ENCODE measurements around the gene IL10RA.
"Not testable (repeated sequence)": the region's sequence is repeated elsewhere in the genome, so short reads cannot be mapped to it uniquely, and the experiment has no call there.

The IL10RA gene

GRCh38 chr11:117993988-117994745 is 8.0 kb downstream of the IL10RA start:
- no peak for DNase-seq

DNA sequence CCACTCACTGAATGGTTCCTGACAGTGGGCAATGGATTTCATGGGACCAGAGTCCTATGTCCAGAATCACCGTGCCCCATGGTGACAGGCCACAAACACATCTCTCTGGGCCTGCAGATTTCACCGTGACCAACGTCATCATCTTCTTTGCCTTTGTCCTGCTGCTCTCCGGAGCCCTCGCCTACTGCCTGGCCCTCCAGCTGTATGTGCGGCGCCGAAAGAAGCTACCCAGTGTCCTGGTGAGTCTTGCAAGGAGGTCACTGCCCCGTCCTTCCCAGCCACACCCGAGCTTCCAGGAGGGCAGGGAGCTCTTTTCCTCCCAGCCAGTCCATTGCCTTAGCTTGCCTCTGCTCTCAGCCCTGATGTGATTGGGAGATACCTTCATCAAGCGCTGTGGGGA is 9.3 kb downstream of the IL10RA start:
- DNase-seq: no peak

- no peak for DNase-seq
These were observed 9.9 kb downstream of the IL10RA start for GRCh38 chr11:117996058-117996457.

DNA sequence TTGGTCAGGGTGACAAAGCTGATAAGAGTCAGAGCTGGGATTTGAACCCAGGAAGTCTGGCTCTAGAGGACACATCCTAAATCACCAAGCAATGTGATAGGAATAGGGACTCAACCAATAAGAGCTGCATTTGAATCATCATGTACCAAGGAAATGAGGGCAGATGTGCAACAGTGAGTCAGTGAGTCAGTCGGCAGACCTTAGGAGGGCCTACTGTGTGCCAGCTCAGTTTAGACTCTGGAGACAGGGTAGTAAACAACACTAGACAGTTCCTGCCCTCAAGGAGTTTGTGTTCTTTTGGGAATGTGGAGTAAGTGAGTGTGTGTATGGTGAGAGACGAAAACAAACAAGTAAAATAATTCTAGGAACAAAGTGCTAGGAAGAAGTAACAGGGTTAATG is 11.2 kb downstream of the IL10RA start:
- no peak for DNase-seq

GRCh38 chr11:117997823-117998579 is 11.8 kb downstream of the IL10RA start:
- no peak for DNase-seq

DNA sequence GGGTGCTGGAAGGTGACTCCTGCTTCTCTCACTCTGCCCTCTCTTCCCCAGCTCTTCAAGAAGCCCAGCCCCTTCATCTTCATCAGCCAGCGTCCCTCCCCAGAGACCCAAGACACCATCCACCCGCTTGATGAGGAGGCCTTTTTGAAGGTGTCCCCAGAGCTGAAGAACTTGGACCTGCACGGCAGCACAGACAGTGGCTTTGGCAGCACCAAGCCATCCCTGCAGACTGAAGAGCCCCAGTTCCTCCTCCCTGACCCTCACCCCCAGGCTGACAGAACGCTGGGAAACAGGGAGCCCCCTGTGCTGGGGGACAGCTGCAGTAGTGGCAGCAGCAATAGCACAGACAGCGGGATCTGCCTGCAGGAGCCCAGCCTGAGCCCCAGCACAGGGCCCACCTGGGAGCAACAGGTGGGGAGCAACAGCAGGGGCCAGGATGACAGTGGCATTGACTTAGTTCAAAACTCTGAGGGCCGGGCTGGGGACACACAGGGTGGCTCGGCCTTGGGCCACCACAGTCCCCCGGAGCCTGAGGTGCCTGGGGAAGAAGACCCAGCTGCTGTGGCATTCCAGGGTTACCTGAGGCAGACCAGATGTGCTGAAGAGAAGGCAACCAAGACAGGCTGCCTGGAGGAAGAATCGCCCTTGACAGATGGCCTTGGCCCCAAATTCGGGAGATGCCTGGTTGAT is 12.6 kb downstream of the IL10RA start:
- DNase-seq: no peak

DNA sequence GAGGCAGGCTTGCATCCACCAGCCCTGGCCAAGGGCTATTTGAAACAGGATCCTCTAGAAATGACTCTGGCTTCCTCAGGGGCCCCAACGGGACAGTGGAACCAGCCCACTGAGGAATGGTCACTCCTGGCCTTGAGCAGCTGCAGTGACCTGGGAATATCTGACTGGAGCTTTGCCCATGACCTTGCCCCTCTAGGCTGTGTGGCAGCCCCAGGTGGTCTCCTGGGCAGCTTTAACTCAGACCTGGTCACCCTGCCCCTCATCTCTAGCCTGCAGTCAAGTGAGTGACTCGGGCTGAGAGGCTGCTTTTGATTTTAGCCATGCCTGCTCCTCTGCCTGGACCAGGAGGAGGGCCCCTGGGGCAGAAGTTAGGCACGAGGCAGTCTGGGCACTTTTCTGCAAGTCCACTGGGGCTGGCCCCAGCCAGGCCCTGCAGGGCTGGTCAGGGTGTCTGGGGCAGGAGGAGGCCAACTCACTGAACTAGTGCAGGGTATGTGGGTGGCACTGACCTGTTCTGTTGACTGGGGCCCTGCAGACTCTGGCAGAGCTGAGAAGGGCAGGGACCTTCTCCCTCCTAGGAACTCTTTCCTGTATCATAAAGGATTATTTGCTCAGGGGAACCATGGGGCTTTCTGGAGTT is 13.3 kb downstream of the IL10RA start:
- DNase-seq: no peak

GRCh38 chr11:118000067-118000849 is 14.1 kb downstream of the IL10RA start:
- no peak for DNase-seq

- DNase-seq: no peak
These were observed 14.6 kb downstream of the IL10RA start for GRCh38 chr11:118000850-118001228.

DNA sequence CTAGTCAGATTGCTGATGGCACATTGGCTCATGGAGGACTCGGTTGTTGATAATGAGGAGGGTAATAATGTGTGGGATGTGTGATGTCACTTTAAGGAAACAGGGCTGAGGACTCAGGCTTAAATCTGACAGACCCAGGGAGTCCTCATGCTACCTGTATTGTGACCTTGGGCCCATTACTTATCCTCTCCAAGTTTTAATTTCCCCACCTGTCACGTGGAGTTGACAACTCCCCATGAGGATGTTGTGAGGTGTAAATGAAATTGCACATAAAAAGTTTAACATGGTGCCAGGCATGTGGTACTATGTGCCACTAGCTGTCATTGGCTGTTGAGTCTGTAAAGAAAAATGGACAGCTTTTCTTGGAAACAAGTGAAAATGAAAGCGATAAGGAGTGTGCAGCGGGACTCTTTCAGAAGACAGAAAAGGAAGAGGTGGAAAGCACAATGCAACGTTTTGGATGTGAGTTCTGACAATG is 15.3 kb downstream of the IL10RA start:
- no peak for DNase-seq

DNA sequence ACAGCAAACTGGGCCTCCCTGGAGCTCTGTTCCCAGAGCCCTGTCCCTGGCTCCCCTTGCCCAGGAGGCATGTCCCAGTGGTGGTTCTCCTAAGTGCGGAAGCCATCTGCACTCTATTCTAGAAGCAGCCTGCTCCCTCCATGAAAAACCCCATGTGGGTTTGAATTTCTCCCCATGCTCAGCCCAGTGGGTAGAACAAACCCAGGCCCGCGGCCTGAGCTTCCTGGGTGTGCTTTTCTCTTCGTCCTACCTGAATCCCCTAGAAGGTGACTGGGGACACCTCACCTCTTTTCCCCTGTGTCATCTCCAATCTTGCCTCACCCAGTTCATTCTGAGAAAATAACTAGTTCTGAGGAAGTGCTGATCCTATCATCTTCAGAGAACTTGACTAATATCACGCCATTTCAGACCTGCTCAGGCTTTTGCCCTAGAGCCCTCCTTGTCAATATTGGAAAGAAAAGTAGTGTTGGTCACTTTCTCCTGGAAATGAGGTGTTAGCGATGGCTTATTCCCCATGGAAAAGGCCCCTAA is 15.9 kb downstream of the IL10RA start:
- no peak for DNase-seq

GRCh38 chr11:118002541-118003423 is 16.6 kb downstream of the IL10RA start:
- no peak for DNase-seq

GRCh38 chr11:118003456-118003855 is 17.3 kb downstream of the IL10RA start:
- no peak for DNase-seq

- DNase-seq: no peak
These were observed 18.5 kb downstream of the IL10RA start for GRCh38 chr11:118004543-118005223.

- no peak for DNase-seq
These were observed 19.3 kb downstream of the IL10RA start for GRCh38 chr11:118005224-118006152.

- DNase-seq: no peak
These were observed 19.9 kb downstream of the IL10RA start for GRCh38 chr11:118006153-118006534.

GRCh38 chr11:118007040-118007439 is 20.8 kb downstream of the IL10RA start:
- no peak for DNase-seq

DNA sequence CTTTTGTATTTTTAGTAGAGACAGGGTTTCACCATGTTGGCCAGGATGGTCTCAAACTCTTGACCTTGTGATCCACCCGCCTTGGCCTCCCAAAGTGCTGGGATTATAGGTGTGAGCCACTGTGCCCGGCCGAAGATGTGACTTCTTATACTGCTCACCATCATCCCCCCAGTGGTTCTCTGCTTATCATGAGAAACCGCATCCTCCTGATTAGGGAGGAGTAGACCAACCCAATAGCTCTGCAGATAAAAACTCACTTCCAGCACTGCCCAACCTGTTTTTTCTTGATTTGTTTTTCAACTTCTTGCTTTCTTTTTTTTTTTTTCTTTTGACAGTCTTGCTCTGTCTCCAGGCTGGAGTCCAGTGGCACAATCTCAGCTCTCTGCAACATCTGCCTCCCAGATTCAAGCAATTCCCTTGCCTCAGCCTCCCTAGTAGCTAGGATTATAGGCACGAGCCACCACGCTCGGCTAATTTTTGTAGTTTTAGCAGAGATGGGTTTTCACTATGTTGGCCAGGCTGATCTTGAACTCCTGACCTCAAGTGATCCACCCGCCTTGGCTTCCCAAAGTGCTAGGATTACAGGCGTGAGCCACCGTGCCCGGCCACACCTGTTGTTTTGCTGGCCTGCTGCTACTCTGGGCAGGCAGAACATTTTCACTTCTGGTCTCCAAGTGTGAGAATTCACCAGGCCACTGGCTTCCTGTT is 21.5 kb downstream of the IL10RA start:
- not testable (repeated sequence) for DNase-seq
